22Rv1 (cell line): ENCODE measurements around the gene MAG.

Source experiments
- ZFX ChIP-seq: fragments of 450-650 bp; IDR thresholded peaks from 2 replicates; pipeline ENCODE4 v1.6.1; 2017; ENCODE audit warnings: antibody characterized with exemption, borderline replicate concordance
- TF ChIP-seq, protein P1 (sequence below): fragments of 450-650 bp; IDR thresholded peaks from 2 replicates; pipeline ENCODE4 v1.5.1; 2017; ENCODE audit warnings: mild to moderate bottlenecking

DNA sequence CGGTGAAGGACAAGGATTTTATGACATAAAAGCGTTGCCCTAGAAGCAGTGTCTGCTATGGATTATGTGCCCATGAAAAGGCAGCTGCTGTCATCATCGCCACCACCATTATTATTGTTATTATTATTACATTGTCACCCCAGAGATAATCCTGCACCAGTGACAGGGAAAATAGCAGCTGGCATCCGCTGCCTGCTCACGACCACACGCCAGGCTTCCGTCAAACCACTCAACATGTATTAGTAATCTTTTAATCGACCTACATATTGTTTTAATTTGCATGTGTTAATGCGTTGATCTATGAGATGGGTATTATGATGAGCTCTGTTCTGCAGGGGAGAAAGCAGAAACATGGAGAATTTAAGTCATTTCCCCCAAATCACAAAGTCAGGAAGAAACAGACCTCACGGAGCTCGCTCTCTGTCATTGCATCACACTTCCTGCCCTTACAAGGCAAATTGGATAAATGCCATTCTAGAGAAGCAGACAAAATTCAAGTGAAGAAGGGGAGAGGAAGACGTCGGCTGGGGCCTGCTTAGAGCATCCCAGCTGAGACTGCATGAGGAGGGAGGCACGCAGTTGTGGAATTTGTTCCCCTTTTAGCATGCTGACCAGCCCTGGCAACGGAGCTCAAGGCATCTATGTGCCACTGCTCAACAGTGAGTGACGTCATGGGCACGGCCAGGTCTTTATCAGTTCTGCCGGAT, 66.1 kb downstream of the MAG start, which contains the start of gene FFAR3:
- TF ChIP-seq, protein P1, sequence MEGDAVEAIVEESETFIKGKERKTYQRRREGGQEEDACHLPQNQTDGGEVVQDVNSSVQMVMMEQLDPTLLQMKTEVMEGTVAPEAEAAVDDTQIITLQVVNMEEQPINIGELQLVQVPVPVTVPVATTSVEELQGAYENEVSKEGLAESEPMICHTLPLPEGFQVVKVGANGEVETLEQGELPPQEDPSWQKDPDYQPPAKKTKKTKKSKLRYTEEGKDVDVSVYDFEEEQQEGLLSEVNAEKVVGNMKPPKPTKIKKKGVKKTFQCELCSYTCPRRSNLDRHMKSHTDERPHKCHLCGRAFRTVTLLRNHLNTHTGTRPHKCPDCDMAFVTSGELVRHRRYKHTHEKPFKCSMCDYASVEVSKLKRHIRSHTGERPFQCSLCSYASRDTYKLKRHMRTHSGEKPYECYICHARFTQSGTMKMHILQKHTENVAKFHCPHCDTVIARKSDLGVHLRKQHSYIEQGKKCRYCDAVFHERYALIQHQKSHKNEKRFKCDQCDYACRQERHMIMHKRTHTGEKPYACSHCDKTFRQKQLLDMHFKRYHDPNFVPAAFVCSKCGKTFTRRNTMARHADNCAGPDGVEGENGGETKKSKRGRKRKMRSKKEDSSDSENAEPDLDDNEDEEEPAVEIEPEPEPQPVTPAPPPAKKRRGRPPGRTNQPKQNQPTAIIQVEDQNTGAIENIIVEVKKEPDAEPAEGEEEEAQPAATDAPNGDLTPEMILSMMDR, result no peak
- no peak for TF ChIP-seq ZFX
